ENCODE results near the gene PRPF40B. TPM values are rescaled to one million over a fixed set of nuclear protein-coding genes. Genes with fewer than 3 reads are reported as not detected.

The PRPF40B gene
- total and polyA plus RNA-seq, 9 of the 15 experiments (the other 6 are each of a cell fraction or from before 2014, with no cell fraction given), result 0.55 to 10.6 (median 4.8) TPM

GRCh38 chr12:49619286-49619685, 4.1 kb upstream of the PRPF40B start (continued):
- TF ChIP-seq CREB1 (IDR thresholded peaks at IDR 0.05), result no peak
- no peak for TF ChIP-seq CREB1 (CRISPR knock-in tag; IDR thresholded peaks at IDR 0.05)
- peak; percentile 48; the same call in 1 of the 2 replicates for TF ChIP-seq CEBPG (CRISPR knock-in tag; IDR thresholded peaks at IDR 0.05)
- TF ChIP-seq CEBPG (tag; conservative IDR thresholded peaks at IDR 0.05 in 1 of 2, IDR thresholded peaks at IDR 0.05 in 1 of 2), result peak in 1 of 2 experiments; percentile 69; a peak in 2 of 4 replicates
- no peak for TF ChIP-seq FOXJ3 (CRISPR knock-in tag; IDR thresholded peaks at IDR 0.05)
- no peak for TF ChIP-seq ZNF140 (CRISPR knock-in tag; IDR thresholded peaks at IDR 0.05)
- TF ChIP-seq ZFX (CRISPR knock-in tag; IDR thresholded peaks at IDR 0.05), result no peak
- TF ChIP-seq ATF3 (IDR thresholded peaks at IDR 0.05), result peak; percentile 76
- no peak for TF ChIP-seq ATF3 (CRISPR knock-in tag; conservative IDR thresholded peaks at IDR 0.05)
- no peak for TF ChIP-seq GMEB1 (CRISPR knock-in tag; IDR thresholded peaks at IDR 0.05)
- TF ChIP-seq ZNF583 (CRISPR knock-in tag; IDR thresholded peaks at IDR 0.05), result no peak
- TF ChIP-seq ARNT (IDR thresholded peaks at IDR 0.05), result no peak
- TF ChIP-seq, protein P1, sequence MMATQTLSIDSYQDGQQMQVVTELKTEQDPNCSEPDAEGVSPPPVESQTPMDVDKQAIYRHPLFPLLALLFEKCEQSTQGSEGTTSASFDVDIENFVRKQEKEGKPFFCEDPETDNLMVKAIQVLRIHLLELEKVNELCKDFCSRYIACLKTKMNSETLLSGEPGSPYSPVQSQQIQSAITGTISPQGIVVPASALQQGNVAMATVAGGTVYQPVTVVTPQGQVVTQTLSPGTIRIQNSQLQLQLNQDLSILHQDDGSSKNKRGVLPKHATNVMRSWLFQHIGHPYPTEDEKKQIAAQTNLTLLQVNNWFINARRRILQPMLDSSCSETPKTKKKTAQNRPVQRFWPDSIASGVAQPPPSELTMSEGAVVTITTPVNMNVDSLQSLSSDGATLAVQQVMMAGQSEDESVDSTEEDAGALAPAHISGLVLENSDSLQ (IDR thresholded peaks at IDR 0.05), result no peak
- TF ChIP-seq SNIP1 (IDR thresholded peaks at IDR 0.05; ENCODE audit: low read depth), result no peak
- TF ChIP-seq ZNF785 (CRISPR knock-in tag; IDR thresholded peaks at IDR 0.05), result no peak
- TF ChIP-seq ZNF184 (CRISPR knock-in tag; IDR thresholded peaks at IDR 0.05), result no peak
- peak; percentile 28; the same call in 1 of the 2 replicates for TF ChIP-seq ATF4 (CRISPR knock-in tag; IDR thresholded peaks at IDR 0.05)
- TF ChIP-seq ZSCAN32 (CRISPR knock-in tag; IDR thresholded peaks at IDR 0.05), result peak; percentile 59; the same call in 1 of the 2 replicates
- TF ChIP-seq ELF2 (CRISPR knock-in tag; IDR thresholded peaks at IDR 0.05), result no peak
- TF ChIP-seq, protein P2, sequence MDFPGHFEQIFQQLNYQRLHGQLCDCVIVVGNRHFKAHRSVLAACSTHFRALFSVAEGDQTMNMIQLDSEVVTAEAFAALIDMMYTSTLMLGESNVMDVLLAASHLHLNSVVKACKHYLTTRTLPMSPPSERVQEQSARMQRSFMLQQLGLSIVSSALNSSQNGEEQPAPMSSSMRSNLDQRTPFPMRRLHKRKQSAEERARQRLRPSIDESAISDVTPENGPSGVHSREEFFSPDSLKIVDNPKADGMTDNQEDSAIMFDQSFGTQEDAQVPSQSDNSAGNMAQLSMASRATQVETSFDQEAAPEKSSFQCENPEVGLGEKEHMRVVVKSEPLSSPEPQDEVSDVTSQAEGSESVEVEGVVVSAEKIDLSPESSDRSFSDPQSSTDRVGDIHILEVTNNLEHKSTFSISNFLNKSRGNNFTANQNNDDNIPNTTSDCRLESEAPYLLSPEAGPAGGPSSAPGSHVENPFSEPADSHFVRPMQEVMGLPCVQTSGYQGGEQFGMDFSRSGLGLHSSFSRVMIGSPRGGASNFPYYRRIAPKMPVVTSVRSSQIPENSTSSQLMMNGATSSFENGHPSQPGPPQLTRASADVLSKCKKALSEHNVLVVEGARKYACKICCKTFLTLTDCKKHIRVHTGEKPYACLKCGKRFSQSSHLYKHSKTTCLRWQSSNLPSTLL (IDR thresholded peaks at IDR 0.05), result no peak

Data from K562 (cell line).